Activated naive CD8-positive, alpha-beta T cell treated with anti-CD3 and anti-CD28 coated beads for 36 hours (primary cell): ENCODE data around the gene RASSF3. TPM values are rescaled to one million over a fixed set of nuclear protein-coding genes. Genes with fewer than 3 reads are reported as not detected.
A peak's percentile ranks its signal among the peaks of the same experiment; 100 is the strongest.

Experiments
- DNase-seq: peaks from one replicate; pipeline ENCODE4 v3.0.0; 2021
- H3K27ac Mint-ChIP-seq: one replicate; pipeline ENCODE4 v1.8.0; 2022; ENCODE audit warnings: mild to moderate bottlenecking, moderate library complexity, mixed read lengths
- H3K27me3 Mint-ChIP-seq: one replicate; pipeline ENCODE4 v1.8.0; 2022; ENCODE audit warnings: mild to moderate bottlenecking, mixed read lengths
- H3K36me3 Mint-ChIP-seq: one replicate; pipeline ENCODE4 v1.8.0; 2021; ENCODE audit warnings: mild to moderate bottlenecking, mixed read lengths
- H3K4me1 Mint-ChIP-seq: one replicate; pipeline ENCODE4 v1.8.0; 2021; ENCODE audit warnings: mixed read lengths
- H3K4me3 Mint-ChIP-seq: one replicate; pipeline ENCODE4 v1.8.0; 2022; ENCODE audit warnings: mild to moderate bottlenecking, moderate library complexity, mixed read lengths
- H3K9me3 Mint-ChIP-seq: one replicate; pipeline ENCODE4 v1.8.0; 2022; ENCODE audit warnings: mixed read lengths
- total RNA-seq, 2 experiments: library from RNA; stranded (reverse); gene quantifications; one replicate each; pipeline ENCODE4 v1.2.3, GENCODE V29; 2021

RASSF3 gene, protein sequence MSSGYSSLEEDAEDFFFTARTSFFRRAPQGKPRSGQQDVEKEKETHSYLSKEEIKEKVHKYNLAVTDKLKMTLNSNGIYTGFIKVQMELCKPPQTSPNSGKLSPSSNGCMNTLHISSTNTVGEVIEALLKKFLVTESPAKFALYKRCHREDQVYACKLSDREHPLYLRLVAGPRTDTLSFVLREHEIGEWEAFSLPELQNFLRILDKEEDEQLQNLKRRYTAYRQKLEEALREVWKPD
- total RNA-seq, result 10 to 100 TPM; 48.0 to 51.0 TPM

DNA sequence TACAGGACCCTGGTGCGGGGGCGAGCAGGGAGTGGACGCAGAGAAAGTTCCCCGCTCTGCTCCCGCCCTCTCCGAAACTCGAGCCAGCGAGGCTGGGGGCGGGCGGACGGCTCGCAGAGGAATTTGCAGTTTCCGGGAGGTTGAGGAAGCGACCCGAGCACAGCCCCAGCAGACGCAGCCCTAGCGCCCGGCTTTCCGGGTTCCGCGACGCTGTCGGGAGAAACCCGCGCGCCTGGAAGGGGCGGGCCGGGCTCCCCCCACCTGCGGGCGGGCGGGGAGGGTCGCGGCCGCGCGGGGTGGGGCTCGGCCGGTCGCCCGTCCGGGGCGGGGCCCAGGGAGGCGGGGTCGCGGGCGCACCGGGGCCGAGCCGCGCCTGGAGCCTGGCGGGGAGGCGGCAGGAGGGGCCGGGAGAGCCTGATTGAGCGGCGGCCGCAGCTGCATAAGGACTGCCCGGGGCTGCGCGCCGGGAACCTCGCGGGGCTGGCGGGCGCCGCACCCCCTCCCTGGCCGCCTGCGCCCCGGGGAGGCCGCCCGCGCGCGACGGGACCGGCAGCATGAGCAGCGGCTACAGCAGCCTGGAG, at the start of gene RASSF3:
RASSF3 (plus strand) TSS at position 417 of the 581 bp plus-strand sequence; CDS start at position 555, 138 bp downstream.
- Mint-ChIP-seq H3K9me3 (no peaks in the 10 kb centered on the region), H3K27me3 (no peaks in the 10 kb centered on the region), H3K27ac (peak within 1 kb of the TSS; percentile 93), H3K4me3 (peak within 1 kb of the TSS; percentile 94), H3K4me1 (peaks cover 36% of the 10 kb centered on the region), H3K36me3 (peaks cover 26% of the 10 kb centered on the region)
- DNase-seq, result peak; percentile 83

DNA sequence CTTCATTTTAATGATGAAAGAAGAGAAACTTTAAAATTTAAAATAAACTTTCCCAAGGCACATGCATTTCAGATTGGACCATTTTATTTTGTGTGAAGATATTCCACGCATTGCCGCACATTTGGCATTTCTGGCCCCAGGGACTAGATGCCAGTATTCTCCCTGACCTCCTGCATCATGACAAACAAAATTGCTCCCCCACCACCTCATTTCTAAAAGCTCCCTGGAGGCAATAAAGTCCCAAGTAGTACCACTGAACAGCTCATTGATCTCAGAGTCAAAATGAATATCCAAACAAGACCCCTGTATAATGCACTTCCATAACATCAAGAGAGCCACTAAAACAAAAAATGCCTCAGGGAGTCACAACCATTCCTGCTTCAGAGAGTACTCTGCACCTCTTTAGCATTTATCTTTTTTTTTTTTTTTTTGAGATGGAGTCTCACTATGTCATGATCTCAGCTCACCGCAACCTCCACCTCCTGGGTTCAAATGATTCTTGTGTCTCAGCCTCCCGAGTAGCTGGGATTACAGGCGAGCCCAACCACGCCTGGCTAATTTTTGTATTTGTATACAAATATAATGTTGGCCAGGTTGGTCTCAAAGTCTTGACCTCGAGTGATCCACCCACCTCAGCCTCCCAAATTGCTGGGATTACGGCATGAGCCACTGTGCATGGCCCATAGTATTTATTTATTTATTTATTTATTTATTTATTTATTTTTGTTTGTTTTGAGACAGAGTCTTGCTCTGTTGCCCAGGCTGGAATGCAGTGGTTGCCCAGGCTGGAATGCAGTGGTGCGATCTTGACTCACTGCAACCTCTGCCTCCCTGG, 48.8 kb upstream of the RASSF3 start:
- no peak for DNase-seq
- Mint-ChIP-seq H3K27ac (no peak overlapping the region), H3K4me1 (no peaks in the 10 kb centered on the region), H3K4me3 (no peak overlapping the region), H3K36me3 (no peaks in the 10 kb centered on the region), H3K9me3 (no peaks in the 10 kb centered on the region), H3K27me3 (no peaks in the 10 kb centered on the region)

DNA sequence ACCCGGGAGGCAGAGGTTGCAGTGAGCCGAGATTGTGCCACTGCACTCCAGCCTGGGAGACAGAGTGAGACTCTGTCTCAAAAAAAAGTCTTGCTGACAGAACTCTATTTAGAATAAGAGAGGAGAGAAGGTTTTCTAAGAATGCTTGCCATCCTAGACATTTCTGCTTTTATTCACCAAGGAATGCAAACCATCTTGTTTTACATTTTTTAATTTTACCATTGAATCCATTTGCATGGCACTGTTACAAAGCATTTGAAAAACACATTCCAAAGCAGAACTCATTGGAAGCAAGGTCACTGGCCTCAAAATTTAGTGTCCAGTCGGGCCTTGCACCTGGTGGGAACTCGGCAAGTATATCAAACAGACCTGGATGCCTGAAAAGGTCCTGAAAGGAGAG, 44.2 kb upstream of the RASSF3 start:
- Mint-ChIP-seq H3K4me1 (peaks cover 10% of the 10 kb centered on the region), H3K4me3 (no peak overlapping the region), H3K27ac (no peak overlapping the region), H3K9me3 (no peaks in the 10 kb centered on the region), H3K27me3 (no peaks in the 10 kb centered on the region), H3K36me3 (no peaks in the 10 kb centered on the region)
- no peak for DNase-seq

DNA sequence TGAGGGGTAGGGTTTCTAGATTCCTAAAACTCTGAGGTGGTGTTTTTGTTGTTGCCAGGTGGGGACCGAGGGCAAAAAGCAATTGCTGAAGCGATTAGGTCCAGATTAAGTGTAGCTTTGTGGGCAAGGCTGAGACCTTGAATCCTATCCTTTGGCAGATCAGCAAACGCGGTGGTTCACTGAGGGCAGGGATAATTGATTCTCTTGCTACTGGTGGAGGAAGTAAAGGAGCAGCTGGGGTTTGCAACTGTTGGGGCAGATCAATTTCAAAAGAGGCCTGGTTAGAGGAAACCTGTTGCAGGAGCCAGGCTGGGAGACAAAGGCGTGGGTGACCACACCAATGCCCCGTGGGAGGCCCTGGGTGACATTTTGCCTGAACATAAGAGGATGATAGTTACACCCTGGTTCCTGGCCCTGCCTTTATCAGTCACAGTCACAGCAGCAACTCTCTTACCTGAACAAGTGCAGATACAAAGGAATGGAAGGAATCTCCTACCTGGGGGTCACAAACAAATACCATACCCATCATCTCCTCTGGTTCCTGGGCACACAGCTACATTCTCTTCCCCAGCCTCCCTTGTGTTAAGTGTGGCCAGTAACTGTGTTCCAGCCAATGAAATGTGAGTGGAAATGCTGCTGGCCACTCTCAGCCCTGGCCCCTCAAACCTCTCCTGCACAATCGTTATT, 43.3 kb upstream of the RASSF3 start:
- Mint-ChIP-seq H3K9me3 (no peaks in the 10 kb centered on the region), H3K27ac (no peak overlapping the region), H3K27me3 (no peaks in the 10 kb centered on the region), H3K36me3 (no peaks in the 10 kb centered on the region), H3K4me3 (no peak overlapping the region), H3K4me1 (peaks cover 18% of the 10 kb centered on the region)
- DNase-seq, result no peak

DNA sequence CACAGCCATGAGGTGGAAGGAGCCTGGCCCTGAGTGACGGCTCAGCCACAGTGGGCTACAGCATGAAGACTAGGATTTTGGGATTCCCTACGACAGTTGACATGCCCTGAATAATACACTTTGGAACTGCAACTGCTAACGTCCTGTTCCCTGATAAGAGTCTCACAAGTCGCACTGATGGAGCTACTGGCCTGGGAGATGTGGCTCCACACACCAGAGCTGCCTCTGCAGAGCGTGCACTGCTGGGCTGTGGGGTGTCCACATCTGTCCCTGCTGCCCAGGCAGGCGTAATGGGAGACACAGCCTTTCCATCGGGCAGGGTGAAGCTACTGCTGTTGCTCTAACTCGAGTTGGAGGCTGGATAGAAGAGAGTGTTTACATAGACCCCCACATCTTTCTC, 42.7 kb upstream of the RASSF3 start:
- Mint-ChIP-seq H3K36me3 (no peaks in the 10 kb centered on the region), H3K27me3 (no peaks in the 10 kb centered on the region), H3K27ac (no peak overlapping the region), H3K4me3 (no peak overlapping the region), H3K4me1 (peaks cover 19% of the 10 kb centered on the region), H3K9me3 (no peaks in the 10 kb centered on the region)
- DNase-seq, result no peak

DNA sequence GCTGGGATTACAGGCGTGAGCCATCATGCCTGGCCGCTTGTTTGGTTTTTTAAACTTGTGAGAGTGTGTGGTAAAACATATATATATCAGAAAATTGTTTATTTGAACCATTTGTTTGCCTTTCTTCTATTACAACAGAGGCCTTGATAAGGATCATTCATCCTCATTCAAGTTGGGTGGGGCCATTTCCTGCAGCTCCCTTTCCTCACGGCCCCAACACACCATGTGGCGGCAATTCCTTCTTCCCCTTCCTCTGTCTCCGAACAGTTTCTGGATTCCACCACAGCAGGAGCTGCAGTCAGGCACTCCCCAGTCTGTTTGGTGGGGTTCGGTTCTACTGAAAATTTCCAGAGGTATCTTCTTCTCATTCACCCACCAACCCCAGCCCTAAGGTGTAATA, 42.0 kb upstream of the RASSF3 start:
- Mint-ChIP-seq H3K27ac (no peak overlapping the region), H3K4me3 (no peak overlapping the region), H3K27me3 (no peaks in the 10 kb centered on the region), H3K36me3 (no peaks in the 10 kb centered on the region), H3K9me3 (no peaks in the 10 kb centered on the region), H3K4me1 (peaks cover 19% of the 10 kb centered on the region)
- no peak for DNase-seq

DNA sequence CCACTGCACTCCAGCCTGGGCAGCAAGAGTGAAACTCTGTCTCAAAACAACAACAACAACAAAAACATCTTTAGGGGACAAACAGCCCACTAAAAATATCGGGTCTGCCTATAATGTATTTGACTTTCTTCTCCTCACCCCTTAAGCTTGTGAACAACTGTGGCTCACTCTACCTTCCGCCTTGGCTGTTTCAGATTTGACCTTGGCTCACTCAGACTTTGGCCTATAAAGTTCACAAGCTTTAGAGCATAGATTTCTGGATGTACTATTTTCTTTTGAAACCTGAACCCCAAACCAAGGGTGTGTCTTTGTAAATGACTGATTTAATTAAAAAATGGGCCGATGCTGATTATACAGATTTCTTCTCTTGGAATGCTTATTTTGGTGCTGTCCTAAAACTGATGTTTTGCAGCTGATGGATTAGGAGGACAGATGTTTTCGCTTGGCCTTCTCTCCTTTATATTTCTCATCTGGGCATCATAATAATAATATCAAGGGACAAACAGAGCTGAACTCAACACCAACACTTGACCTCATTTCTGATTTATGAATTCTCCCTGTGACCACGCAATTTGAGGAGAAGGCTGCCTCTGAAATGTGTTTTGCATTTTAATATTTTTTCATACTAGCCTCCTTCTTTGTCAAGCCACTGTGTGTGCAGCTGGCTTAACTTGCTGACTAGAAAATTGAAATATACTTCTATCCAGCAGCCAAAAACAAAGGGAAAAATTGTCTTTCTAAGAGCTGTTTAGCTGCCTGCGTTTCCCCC, 40.2 kb upstream of the RASSF3 start:
- Mint-ChIP-seq H3K9me3 (peaks cover 3% of the 10 kb centered on the region), H3K4me3 (no peak overlapping the region), H3K27ac (no peak overlapping the region), H3K4me1 (peaks cover 19% of the 10 kb centered on the region), H3K36me3 (no peaks in the 10 kb centered on the region), H3K27me3 (no peaks in the 10 kb centered on the region)
- no peak for DNase-seq

DNA sequence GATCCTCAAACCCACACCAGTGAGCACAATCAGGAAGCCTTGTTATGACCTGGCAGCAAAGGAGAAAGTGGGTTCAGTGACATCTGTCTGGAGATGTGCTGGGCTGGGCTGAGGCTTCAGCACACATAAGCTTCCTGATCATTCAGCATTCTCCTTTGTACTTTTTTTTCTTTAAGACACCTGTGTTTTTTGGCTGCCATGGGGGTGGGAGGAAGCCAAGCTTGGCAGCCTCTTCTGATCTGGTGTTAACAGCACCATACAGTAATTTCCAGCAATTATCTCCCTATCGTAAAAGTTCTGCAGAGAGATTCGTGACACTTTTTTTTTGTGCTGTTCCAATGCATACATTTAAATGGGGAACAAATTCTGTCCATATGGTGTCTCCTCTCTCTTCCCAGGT, 38.9 kb upstream of the RASSF3 start:
- Mint-ChIP-seq H3K4me1 (peaks cover 19% of the 10 kb centered on the region), H3K36me3 (no peaks in the 10 kb centered on the region), H3K27ac (no peak overlapping the region), H3K9me3 (peaks cover 4% of the 10 kb centered on the region), H3K27me3 (no peaks in the 10 kb centered on the region), H3K4me3 (no peak overlapping the region)
- no peak for DNase-seq

DNA sequence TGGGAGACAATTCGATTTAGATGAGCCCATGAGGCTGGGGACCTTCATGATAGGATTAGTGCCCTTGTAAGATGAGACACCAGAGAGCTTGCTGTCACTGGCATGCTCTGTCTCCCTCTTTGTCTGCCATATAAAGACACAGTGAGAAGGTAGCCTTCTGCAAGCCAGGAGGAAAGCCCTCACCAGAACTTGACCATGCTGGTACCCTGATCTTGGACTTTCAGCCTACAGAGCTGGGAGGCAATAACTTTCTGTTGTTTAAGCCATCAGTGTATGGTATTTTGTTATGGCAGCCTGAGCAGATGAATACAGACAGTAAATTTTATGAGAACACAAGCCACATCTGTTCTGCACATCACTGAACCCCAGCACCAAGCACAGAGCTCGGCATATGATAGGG, 38.1 kb upstream of the RASSF3 start:
- Mint-ChIP-seq H3K36me3 (no peaks in the 10 kb centered on the region), H3K4me3 (no peak overlapping the region), H3K4me1 (peaks cover 17% of the 10 kb centered on the region), H3K9me3 (peaks cover 6% of the 10 kb centered on the region), H3K27me3 (no peaks in the 10 kb centered on the region), H3K27ac (no peak overlapping the region)
- DNase-seq, result no peak

DNA sequence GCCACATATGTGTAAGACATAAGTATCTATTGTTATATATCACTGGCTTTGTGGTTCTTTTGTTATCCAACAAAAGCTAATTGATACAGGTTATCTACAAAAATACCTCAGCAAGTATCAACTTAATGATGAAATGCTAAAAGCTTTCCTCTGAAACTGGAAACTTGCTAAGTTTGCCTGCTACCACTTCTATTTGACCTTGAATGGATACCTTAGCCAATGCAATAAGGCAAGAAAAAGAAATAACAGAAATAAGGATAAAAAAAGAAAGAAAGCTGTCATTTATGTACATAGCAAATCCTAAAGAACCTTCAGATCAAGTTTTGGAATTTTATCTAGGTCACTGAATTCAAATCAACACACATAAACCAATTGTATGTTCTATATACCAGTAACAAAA, 35.5 kb upstream of the RASSF3 start:
- peaks cover 6% of the 10 kb centered on the region for H3K9me3 Mint-ChIP-seq
- peaks cover 14% of the 10 kb centered on the region for H3K4me1 Mint-ChIP-seq
- DNase-seq, result no peak
- H3K4me3 Mint-ChIP-seq, result no peak overlapping the region
- no peaks in the 10 kb centered on the region for H3K27me3 Mint-ChIP-seq
- no peaks in the 10 kb centered on the region for H3K36me3 Mint-ChIP-seq
- H3K27ac Mint-ChIP-seq, result no peak overlapping the region

DNA sequence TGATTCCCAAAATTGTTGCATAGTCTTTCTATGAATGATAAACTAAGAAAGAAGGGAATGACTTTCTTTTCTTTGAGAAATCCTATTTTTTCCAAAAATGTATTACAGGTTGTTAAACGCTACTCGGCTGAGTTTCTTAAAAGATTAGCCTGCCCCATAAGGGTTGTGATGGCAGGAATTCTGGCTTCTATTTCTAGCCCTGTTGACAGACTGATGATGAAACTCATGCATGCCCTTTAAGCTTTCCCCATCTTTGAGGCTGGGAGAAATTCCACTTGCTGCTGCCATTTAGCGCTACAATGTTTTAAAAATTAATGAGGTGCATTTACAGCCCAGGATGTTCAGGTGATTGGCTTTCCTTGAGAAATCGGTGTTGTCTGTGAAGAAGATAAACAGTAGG, 33.2 kb upstream of the RASSF3 start:
- no peaks in the 10 kb centered on the region for H3K36me3 Mint-ChIP-seq
- H3K4me3 Mint-ChIP-seq, result no peak overlapping the region
- H3K9me3 Mint-ChIP-seq, result peaks cover 6% of the 10 kb centered on the region
- H3K27me3 Mint-ChIP-seq, result no peaks in the 10 kb centered on the region
- no peak for DNase-seq
- peaks cover 2% of the 10 kb centered on the region for H3K4me1 Mint-ChIP-seq
- H3K27ac Mint-ChIP-seq, result no peak overlapping the region

DNA sequence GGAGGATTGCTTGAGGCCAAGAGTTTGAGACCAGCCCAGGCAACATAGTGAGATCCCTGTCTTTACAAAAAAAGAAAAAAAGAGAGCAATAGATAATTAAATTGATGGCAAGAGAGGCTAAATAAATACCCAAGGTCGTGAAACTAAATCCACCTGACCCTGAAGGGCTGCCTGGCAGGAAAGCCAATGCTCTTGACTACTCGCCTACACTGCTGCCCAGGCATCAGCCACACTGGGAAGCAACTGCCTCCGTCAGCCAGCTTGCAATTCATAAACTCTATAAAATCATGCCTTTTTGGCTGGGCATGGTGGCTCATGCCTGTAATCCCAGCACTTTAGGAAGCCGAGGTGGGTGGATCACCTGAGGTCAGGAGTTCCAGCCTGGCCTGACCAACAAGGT, 31.7 kb upstream of the RASSF3 start:
- H3K9me3 Mint-ChIP-seq, result peaks cover 6% of the 10 kb centered on the region
- H3K27me3 Mint-ChIP-seq, result no peaks in the 10 kb centered on the region
- H3K4me3 Mint-ChIP-seq, result no peak overlapping the region
- no peaks in the 10 kb centered on the region for H3K36me3 Mint-ChIP-seq
- no peak overlapping the region for H3K27ac Mint-ChIP-seq
- H3K4me1 Mint-ChIP-seq, result peaks cover 14% of the 10 kb centered on the region
- DNase-seq, result no peak

DNA sequence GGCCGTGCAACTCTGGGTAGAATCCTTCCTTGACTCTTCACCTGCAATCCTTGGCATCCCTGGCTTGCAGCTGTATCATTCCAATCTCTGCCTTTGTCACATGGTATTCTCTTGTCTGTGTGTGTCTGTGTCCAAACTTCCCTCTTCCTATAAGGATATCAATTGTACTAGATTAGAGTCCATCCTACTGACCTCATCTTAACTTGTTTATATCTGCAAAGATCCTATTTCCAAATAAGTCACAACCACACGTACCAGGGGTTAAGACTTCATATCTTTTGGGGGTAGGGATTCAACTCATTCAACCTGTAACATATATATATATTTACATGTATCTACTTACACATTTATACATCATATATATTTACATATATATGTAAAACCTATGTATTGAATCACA, 29.6 kb upstream of the RASSF3 start:
- Mint-ChIP-seq H3K27me3 (no peaks in the 10 kb centered on the region), H3K36me3 (no peaks in the 10 kb centered on the region), H3K4me1 (peaks cover 28% of the 10 kb centered on the region), H3K9me3 (peaks cover 1% of the 10 kb centered on the region), H3K4me3 (no peak overlapping the region), H3K27ac (no peak overlapping the region)
- no peak for DNase-seq

DNA sequence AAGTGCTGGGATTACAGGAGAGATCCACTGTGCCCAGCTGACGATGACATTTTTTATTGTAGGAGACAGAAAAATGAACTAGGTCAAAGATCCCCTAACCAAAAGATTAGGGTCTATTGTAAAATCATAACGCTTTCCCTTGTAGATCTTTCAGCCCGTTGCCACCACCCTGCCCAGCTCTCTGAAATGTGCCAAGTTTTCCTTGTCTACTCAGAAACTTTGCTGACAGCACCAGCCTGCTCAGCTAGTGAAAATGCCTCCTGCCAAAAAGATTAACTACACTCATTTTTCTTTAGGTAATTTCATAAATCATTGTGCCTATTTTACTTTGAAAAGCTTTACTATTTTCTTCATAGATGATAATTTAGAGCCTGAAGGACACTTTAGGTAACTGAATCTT, 28.2 kb upstream of the RASSF3 start:
- H3K27ac Mint-ChIP-seq, result no peak overlapping the region
- peaks cover 26% of the 10 kb centered on the region for H3K4me1 Mint-ChIP-seq
- no peak for DNase-seq
- no peak overlapping the region for H3K4me3 Mint-ChIP-seq
- H3K9me3 Mint-ChIP-seq, result no peaks in the 10 kb centered on the region
- H3K27me3 Mint-ChIP-seq, result no peaks in the 10 kb centered on the region
- no peaks in the 10 kb centered on the region for H3K36me3 Mint-ChIP-seq
